CD4-positive, alpha-beta T cell treated with Interleukin-4 for 1 hour (primary cell): ENCODE data around the gene RBCK1.
"Not testable (repeated sequence)": the region's sequence is repeated elsewhere in the genome, so short reads cannot be mapped to it uniquely, and the experiment has no call there.

ENCODE experiments used
- DNase-seq, 2 donors: peaks; one replicate each; pipeline ENCODE4 v3.0.0-alpha.2; 2020 to 2022

Gene RBCK1

GRCh38 chr20:376089-376488 lies 32.0 kb upstream of the RBCK1 start:
- DNase-seq = no peak

GRCh38 chr20:376750-377149 lies 31.3 kb upstream of the RBCK1 start:
- DNase-seq = no peak

- not testable (repeated sequence) for DNase-seq
Measured at GRCh38 chr20:377578-377977, 30.5 kb upstream of the RBCK1 start.

- DNase-seq = no peak
Measured at GRCh38 chr20:378961-379336, 29.1 kb upstream of the RBCK1 start.

GRCh38 chr20:380763-381580 lies 27.1 kb upstream of the RBCK1 start:
- DNase-seq = peak; percentile 48 to 58

- peak; percentile 85 to 86 for DNase-seq
Measured at GRCh38 chr20:381581-382290, 26.4 kb upstream of the RBCK1 start.

GRCh38 chr20:382291-383115 lies 25.6 kb upstream of the RBCK1 start:
- DNase-seq = no peak

GRCh38 chr20:383889-384288 lies 24.2 kb upstream of the RBCK1 start:
- no peak for DNase-seq

- no peak for DNase-seq
Measured at GRCh38 chr20:384723-385122, 23.4 kb upstream of the RBCK1 start.

- no peak for DNase-seq
Measured at GRCh38 chr20:385448-385847, 22.7 kb upstream of the RBCK1 start.

- not testable (repeated sequence) for DNase-seq
Measured at GRCh38 chr20:386634-387033, 21.5 kb upstream of the RBCK1 start.

GRCh38 chr20:387520-387919 lies 20.6 kb upstream of the RBCK1 start:
- no peak for DNase-seq

- no peak for DNase-seq
Measured at GRCh38 chr20:388034-388994, 19.8 kb upstream of the RBCK1 start.

GRCh38 chr20:389220-389619 lies 18.9 kb upstream of the RBCK1 start:
- no peak for DNase-seq

- DNase-seq = no peak
Measured at GRCh38 chr20:391041-391711, 16.9 kb upstream of the RBCK1 start.

GRCh38 chr20:393296-393695 lies 14.8 kb upstream of the RBCK1 start:
- DNase-seq = not testable (repeated sequence)

GRCh38 chr20:396252-396618 lies 11.9 kb upstream of the RBCK1 start:
- DNase-seq = no peak

GRCh38 chr20:396619-397431 lies 11.3 kb upstream of the RBCK1 start:
- no peak for DNase-seq

- no peak for DNase-seq
Measured at GRCh38 chr20:397432-398237, 10.5 kb upstream of the RBCK1 start.

- no peak for DNase-seq
Measured at GRCh38 chr20:399182-399707, 8.9 kb upstream of the RBCK1 start.
